Measurements from ENCODE around the gene CATSPER3. TPM values are rescaled to one million over a fixed set of nuclear protein-coding genes. Genes with fewer than 3 reads are reported as not detected.

CATSPER3 gene
- total RNA-seq, 5 donors from 2014 or later (not counting 1 experiment from before 2014, with no cell fraction given): 0.44 to 1.1 (median 0.93) TPM; not detected in 2

DNA sequence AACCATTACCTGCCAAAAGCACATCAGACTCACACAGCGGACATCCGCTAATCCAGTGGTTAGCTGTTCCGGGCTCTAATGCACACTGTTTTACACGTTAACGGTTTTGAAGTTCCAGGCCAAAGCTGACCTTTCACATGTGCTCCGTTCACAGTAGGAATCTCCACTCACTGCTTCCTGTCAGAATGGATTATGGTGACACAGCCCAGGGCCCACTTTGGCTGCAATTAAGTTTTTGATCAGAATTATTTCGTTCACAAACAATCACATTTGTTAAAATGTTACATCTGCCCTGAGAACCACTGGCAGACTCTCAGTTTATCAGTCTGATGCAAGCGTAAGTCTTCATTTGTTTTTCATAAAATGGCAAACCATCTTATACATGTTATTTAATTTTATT lies 30.2 kb upstream of the CATSPER3 start:
- ChIA-PET POLR2A (no interaction called here), CTCF (no interaction called here)
- DNase-seq (no peak), ATAC-seq (replicated peaks in 1 of 4) (no peak)
- Mint-ChIP-seq H3K9me3 (no peaks in the 10 kb centered on the region), H3K4me1 (no peaks in the 10 kb centered on the region), H3K36me3 (peaks cover 36% of the 10 kb centered on the region), H3K27me3 (no peaks in the 10 kb centered on the region), H3K4me3 (no peak overlapping the region), H3K27ac (no peak overlapping the region)
- no peak overlapping the region for H3K27ac ChIP-seq (ENCODE audit: low read length)
- peaks cover 9 to 20% of the 10 kb centered on the region in 2 donors for H3K36me3 ChIP-seq (ENCODE audit: control insufficient read depth in 2 of 2, extremely low read depth in 1 of 2, insufficient read depth in 1 of 2, low read length in 1 of 2)
- no peak overlapping the region for H3K4me3 ChIP-seq (ENCODE audit: control insufficient read depth in 1 of 2, extremely low read depth in 1 of 2, low read length in 1 of 2)
- 95% methylated on average over 7 of the region's 8 CpGs for WGBS (ENCODE audit: insufficient coverage)
- H3K27me3 ChIP-seq (replicated peaks in 1 of 2; ENCODE audit: control insufficient read depth in 2 of 2, extremely low read depth in 1 of 2, insufficient read depth in 2 of 2, low read length in 1 of 2): no peaks in the 10 kb centered on the region
- no peaks in the 10 kb centered on the region for H3K4me1 ChIP-seq (ENCODE audit: control insufficient read depth in 1 of 2, extremely low read depth in 1 of 2, insufficient read depth in 2 of 2, low read length in 2 of 2)
- H3K9me3 ChIP-seq: no peaks in the 10 kb centered on the region

- no peaks in the 10 kb centered on the region for H3K27me3 Mint-ChIP-seq
- POLR2A ChIA-PET: no interaction called here
- no peak for ATAC-seq (replicated peaks in 1 of 4)
- peaks cover 37% of the 10 kb centered on the region for H3K36me3 Mint-ChIP-seq
- 93% methylated on average over 3 of the region's 6 CpGs for WGBS (ENCODE audit: insufficient coverage)
- no peak overlapping the region for H3K27ac Mint-ChIP-seq
- Histone ChIP-seq H3K4me3 (ENCODE audit: control insufficient read depth in 1 of 2, extremely low read depth in 1 of 2, low read length in 1 of 2) (no peak overlapping the region), H3K4me1 (ENCODE audit: control insufficient read depth in 1 of 2, extremely low read depth in 1 of 2, insufficient read depth in 2 of 2, low read length in 2 of 2) (no peaks in the 10 kb centered on the region), H3K9me3 (no peaks in the 10 kb centered on the region), H3K27me3 (replicated peaks in 1 of 2; ENCODE audit: control insufficient read depth in 2 of 2, extremely low read depth in 1 of 2, insufficient read depth in 2 of 2, low read length in 1 of 2) (no peaks in the 10 kb centered on the region), H3K36me3 (ENCODE audit: control insufficient read depth in 2 of 2, extremely low read depth in 1 of 2, insufficient read depth in 1 of 2, low read length in 1 of 2) (peaks cover 9 to 16% of the 10 kb centered on the region in 2 donors), H3K27ac (ENCODE audit: low read length) (no peak overlapping the region)
- DNase-seq: no peak
- no peak overlapping the region for H3K4me3 Mint-ChIP-seq
- H3K4me1 Mint-ChIP-seq: no peaks in the 10 kb centered on the region
- H3K9me3 Mint-ChIP-seq: no peaks in the 10 kb centered on the region
- CTCF ChIA-PET: interaction anchor here in 1 of 2 donors (0.6 kb wide), 1 partner anchor 10 kb away, joined by 4 read pairs; no protein-coding TSS in a partner anchor
Observed at GRCh38 chr5:134938030-134938429, 29.7 kb upstream of the CATSPER3 start.

GRCh38 chr5:134939500-134939899 lies 28.2 kb upstream of the CATSPER3 start:
- H3K9me3 ChIP-seq: no peaks in the 10 kb centered on the region
- H3K4me1 ChIP-seq (ENCODE audit: control insufficient read depth in 1 of 2, extremely low read depth in 1 of 2, insufficient read depth in 2 of 2, low read length in 2 of 2): no peaks in the 10 kb centered on the region
- DNase-seq (no peak), ATAC-seq (replicated peaks in 1 of 4) (no peak)
- no peaks in the 10 kb centered on the region for H3K27me3 ChIP-seq (replicated peaks in 1 of 2; ENCODE audit: control insufficient read depth in 2 of 2, extremely low read depth in 1 of 2, insufficient read depth in 2 of 2, low read length in 1 of 2)
- ChIA-PET POLR2A (no interaction called here), CTCF (interaction anchor here in 1 of 2 donors (0.7 kb wide), 1 partner anchor 8 kb away, joined by 4 read pairs; no protein-coding TSS in a partner anchor)
- Mint-ChIP-seq H3K27me3 (no peaks in the 10 kb centered on the region), H3K36me3 (peaks cover 32% of the 10 kb centered on the region), H3K4me3 (no peak overlapping the region), H3K9me3 (no peaks in the 10 kb centered on the region), H3K27ac (no peak overlapping the region), H3K4me1 (no peaks in the 10 kb centered on the region)
- no peak overlapping the region for H3K4me3 ChIP-seq (ENCODE audit: control insufficient read depth in 1 of 2, extremely low read depth in 1 of 2, low read length in 1 of 2)
- H3K36me3 ChIP-seq (ENCODE audit: control insufficient read depth in 2 of 2, extremely low read depth in 1 of 2, insufficient read depth in 1 of 2, low read length in 1 of 2): peaks cover 6 to 13% of the 10 kb centered on the region in 2 donors
- no peak overlapping the region for H3K27ac ChIP-seq (ENCODE audit: low read length)
- WGBS (ENCODE audit: insufficient coverage): 83% methylated on average over 1 of the region's 1 CpG

DNA sequence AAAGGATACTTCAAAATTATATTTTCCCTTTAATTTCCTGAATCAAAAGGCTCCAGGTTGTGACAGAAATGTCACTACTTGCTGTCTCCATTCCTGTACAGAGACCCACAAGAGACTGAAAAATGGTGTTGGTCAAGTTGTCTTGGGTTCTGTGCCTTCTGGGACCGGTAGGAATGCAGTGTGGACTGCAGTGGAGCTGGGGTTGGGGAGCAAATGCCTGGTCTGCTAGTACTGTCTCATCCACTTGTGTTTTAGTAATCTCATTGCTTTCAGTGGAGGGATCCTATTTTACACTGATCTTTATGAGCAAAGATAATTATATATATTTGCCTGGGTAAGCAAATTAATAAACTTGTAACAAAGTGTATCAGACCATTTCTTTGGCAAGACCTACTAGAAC lies 24.2 kb upstream of the CATSPER3 start:
- no peak overlapping the region for H3K4me3 ChIP-seq (ENCODE audit: control insufficient read depth in 1 of 2, extremely low read depth in 1 of 2, low read length in 1 of 2)
- no peaks in the 10 kb centered on the region for H3K4me1 Mint-ChIP-seq
- H3K9me3 Mint-ChIP-seq: no peaks in the 10 kb centered on the region
- H3K36me3 ChIP-seq (ENCODE audit: control insufficient read depth in 2 of 2, extremely low read depth in 1 of 2, insufficient read depth in 1 of 2, low read length in 1 of 2): no peaks in the 10 kb centered on the region
- H3K4me3 Mint-ChIP-seq: no peak overlapping the region
- ChIA-PET CTCF (no interaction called here), POLR2A (no interaction called here)
- H3K36me3 Mint-ChIP-seq: peaks cover 9% of the 10 kb centered on the region
- no peaks in the 10 kb centered on the region for H3K4me1 ChIP-seq (ENCODE audit: control insufficient read depth in 1 of 2, extremely low read depth in 1 of 2, insufficient read depth in 2 of 2, low read length in 2 of 2)
- ATAC-seq (replicated peaks in 1 of 4) (no peak), DNase-seq (no peak)
- no peaks in the 10 kb centered on the region for H3K27me3 ChIP-seq (replicated peaks in 1 of 2; ENCODE audit: control insufficient read depth in 2 of 2, extremely low read depth in 1 of 2, insufficient read depth in 2 of 2, low read length in 1 of 2)
- WGBS (ENCODE audit: insufficient coverage): no CpG with 5 or more reads among the region's 1 CpG
- H3K27ac Mint-ChIP-seq: no peak overlapping the region
- no peaks in the 10 kb centered on the region for H3K27me3 Mint-ChIP-seq
- H3K27ac ChIP-seq (ENCODE audit: low read length): no peak overlapping the region
- H3K9me3 ChIP-seq: no peaks in the 10 kb centered on the region

GRCh38 chr5:134944630-134945029 lies 23.1 kb upstream of the CATSPER3 start:
- no peaks in the 10 kb centered on the region for H3K4me1 Mint-ChIP-seq

GRCh38 chr5:134945041-134945440 lies 22.7 kb upstream of the CATSPER3 start:
- H3K36me3 Mint-ChIP-seq: peaks cover 18% of the 10 kb centered on the region
- Histone ChIP-seq H3K36me3 (ENCODE audit: control insufficient read depth in 2 of 2, extremely low read depth in 1 of 2, insufficient read depth in 1 of 2, low read length in 1 of 2) (no peaks in the 10 kb centered on the region), H3K4me1 (ENCODE audit: control insufficient read depth in 1 of 2, extremely low read depth in 1 of 2, insufficient read depth in 2 of 2, low read length in 2 of 2) (no peaks in the 10 kb centered on the region), H3K4me3 (ENCODE audit: control insufficient read depth in 1 of 2, extremely low read depth in 1 of 2, low read length in 1 of 2) (no peak overlapping the region), H3K27ac (ENCODE audit: low read length) (no peak overlapping the region), H3K27me3 (replicated peaks in 1 of 2; ENCODE audit: control insufficient read depth in 2 of 2, extremely low read depth in 1 of 2, insufficient read depth in 2 of 2, low read length in 1 of 2) (no peaks in the 10 kb centered on the region), H3K9me3 (no peaks in the 10 kb centered on the region)
- WGBS (ENCODE audit: insufficient coverage): no CpG with 5 or more reads among the region's 2 CpGs
- DNase-seq (no peak), ATAC-seq (replicated peaks in 1 of 4) (no peak)
- ChIA-PET CTCF (interaction anchor here in 1 of 2 donors (0.6 kb wide), 1 partner anchor 92 kb away, joined by 3 read pairs; no protein-coding TSS in a partner anchor), POLR2A (no interaction called here)
- no peaks in the 10 kb centered on the region for H3K4me1 Mint-ChIP-seq
- H3K4me3 Mint-ChIP-seq: no peak overlapping the region
- no peaks in the 10 kb centered on the region for H3K27me3 Mint-ChIP-seq
- H3K9me3 Mint-ChIP-seq: no peaks in the 10 kb centered on the region
- H3K27ac Mint-ChIP-seq: no peak overlapping the region

More at GRCh38 chr5:134944630-134945029, 23.1 kb upstream of the CATSPER3 start:
- no peaks in the 10 kb centered on the region for H3K27me3 Mint-ChIP-seq
- ATAC-seq (replicated peaks in 1 of 4): no peak
- WGBS (ENCODE audit: insufficient coverage): no CpG with 5 or more reads among the region's 1 CpG
- no peaks in the 10 kb centered on the region for H3K4me1 ChIP-seq (ENCODE audit: control insufficient read depth in 1 of 2, extremely low read depth in 1 of 2, insufficient read depth in 2 of 2, low read length in 2 of 2)
- CTCF ChIA-PET: no interaction called here
- DNase-seq: no peak
- H3K27me3 ChIP-seq (replicated peaks in 1 of 2; ENCODE audit: control insufficient read depth in 2 of 2, extremely low read depth in 1 of 2, insufficient read depth in 2 of 2, low read length in 1 of 2): no peaks in the 10 kb centered on the region
- H3K9me3 Mint-ChIP-seq: no peaks in the 10 kb centered on the region
- H3K9me3 ChIP-seq: no peaks in the 10 kb centered on the region
- H3K27ac ChIP-seq (ENCODE audit: low read length): no peak overlapping the region
- no peak overlapping the region for H3K4me3 Mint-ChIP-seq
- H3K36me3 Mint-ChIP-seq: peaks cover 16% of the 10 kb centered on the region
- POLR2A ChIA-PET: no interaction called here
- H3K36me3 ChIP-seq (ENCODE audit: control insufficient read depth in 2 of 2, extremely low read depth in 1 of 2, insufficient read depth in 1 of 2, low read length in 1 of 2): no peaks in the 10 kb centered on the region
- H3K4me3 ChIP-seq (ENCODE audit: control insufficient read depth in 1 of 2, extremely low read depth in 1 of 2, low read length in 1 of 2): no peak overlapping the region
- H3K27ac Mint-ChIP-seq: no peak overlapping the region

DNA sequence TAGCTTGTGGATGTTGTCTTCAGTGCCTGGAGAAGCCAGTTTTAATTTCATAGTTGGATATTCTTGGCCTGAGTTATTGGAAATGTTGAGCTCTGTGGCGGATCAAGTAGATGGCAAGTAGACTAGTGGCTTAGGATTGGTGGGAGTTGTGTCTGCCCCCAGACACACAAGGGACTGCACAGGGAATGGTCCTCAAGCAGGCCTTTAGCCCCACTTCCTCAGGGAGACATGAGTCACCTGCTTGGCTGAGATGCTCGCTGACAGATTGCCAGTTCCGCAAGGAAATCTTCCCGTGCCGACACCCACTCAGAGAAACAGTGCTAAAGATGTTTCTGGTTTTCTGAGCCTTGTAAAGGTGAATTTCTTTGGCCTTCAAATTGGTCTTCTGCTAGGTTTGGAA lies 18.8 kb upstream of the CATSPER3 start:
- WGBS (ENCODE audit: insufficient coverage): 100% methylated on average over 1 of the region's 5 CpGs
- H3K27me3 ChIP-seq (replicated peaks in 1 of 2; ENCODE audit: control insufficient read depth in 2 of 2, extremely low read depth in 1 of 2, insufficient read depth in 2 of 2, low read length in 1 of 2): no peaks in the 10 kb centered on the region
- no peak overlapping the region for H3K27ac Mint-ChIP-seq
- CTCF ChIA-PET: no interaction called here
- no peaks in the 10 kb centered on the region for H3K27me3 Mint-ChIP-seq
- peaks cover 1% of the 10 kb centered on the region for H3K9me3 ChIP-seq
- no peaks in the 10 kb centered on the region for H3K9me3 Mint-ChIP-seq
- no peaks in the 10 kb centered on the region for H3K4me1 Mint-ChIP-seq
- H3K36me3 ChIP-seq (ENCODE audit: control insufficient read depth in 2 of 2, extremely low read depth in 1 of 2, insufficient read depth in 1 of 2, low read length in 1 of 2): no peaks in the 10 kb centered on the region
- no peak overlapping the region for H3K4me3 Mint-ChIP-seq
- no peaks in the 10 kb centered on the region for H3K4me1 ChIP-seq (ENCODE audit: control insufficient read depth in 1 of 2, extremely low read depth in 1 of 2, insufficient read depth in 2 of 2, low read length in 2 of 2)
- POLR2A ChIA-PET: interaction anchor here in 1 of 2 donors (0.6 kb wide), 1 partner anchor 16 kb away, joined by 3 read pairs; no protein-coding TSS in a partner anchor
- no peak overlapping the region for H3K27ac ChIP-seq (ENCODE audit: low read length)
- H3K36me3 Mint-ChIP-seq: peaks cover 18% of the 10 kb centered on the region
- no peak overlapping the region for H3K4me3 ChIP-seq (ENCODE audit: control insufficient read depth in 1 of 2, extremely low read depth in 1 of 2, low read length in 1 of 2)
- no peak for ATAC-seq (replicated peaks in 1 of 4)
- no peak for DNase-seq
